ENCODE results near the gene PFDN5.

DNA sequence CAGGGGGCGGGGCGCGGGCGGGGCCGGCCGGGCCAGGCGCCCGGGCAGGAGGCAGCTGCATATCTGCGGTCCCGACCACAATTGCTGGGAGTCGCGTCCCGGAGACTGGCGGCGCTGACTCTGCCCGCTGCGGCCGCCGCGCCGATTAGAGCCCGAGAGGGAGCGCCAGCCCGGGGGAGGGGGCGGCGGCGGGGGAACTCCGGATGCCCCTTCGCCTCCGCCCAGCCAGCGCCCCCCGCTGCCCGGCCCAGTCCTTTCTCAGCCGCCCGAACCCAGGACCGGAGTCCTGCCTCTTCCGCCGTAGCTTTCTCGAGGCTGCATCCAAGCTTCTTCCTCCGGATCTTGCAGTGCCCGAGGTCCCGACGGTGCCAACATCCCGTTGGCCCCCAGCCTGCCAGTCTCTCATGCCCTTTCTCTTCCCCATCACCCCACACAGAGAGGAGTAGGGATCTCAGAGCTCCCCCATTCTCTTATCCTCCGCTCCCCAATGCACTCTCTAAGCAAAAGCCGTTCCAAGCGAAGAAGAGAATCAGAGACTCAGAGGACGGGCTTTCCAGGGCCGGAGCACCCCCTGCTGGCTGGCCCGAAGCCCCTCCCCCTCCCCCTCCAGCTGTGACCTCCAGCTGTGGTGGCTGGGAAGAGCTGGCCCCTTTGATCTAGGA lies 49.6 kb downstream of the PFDN5 start:
- TF ChIP-seq, protein P1, sequence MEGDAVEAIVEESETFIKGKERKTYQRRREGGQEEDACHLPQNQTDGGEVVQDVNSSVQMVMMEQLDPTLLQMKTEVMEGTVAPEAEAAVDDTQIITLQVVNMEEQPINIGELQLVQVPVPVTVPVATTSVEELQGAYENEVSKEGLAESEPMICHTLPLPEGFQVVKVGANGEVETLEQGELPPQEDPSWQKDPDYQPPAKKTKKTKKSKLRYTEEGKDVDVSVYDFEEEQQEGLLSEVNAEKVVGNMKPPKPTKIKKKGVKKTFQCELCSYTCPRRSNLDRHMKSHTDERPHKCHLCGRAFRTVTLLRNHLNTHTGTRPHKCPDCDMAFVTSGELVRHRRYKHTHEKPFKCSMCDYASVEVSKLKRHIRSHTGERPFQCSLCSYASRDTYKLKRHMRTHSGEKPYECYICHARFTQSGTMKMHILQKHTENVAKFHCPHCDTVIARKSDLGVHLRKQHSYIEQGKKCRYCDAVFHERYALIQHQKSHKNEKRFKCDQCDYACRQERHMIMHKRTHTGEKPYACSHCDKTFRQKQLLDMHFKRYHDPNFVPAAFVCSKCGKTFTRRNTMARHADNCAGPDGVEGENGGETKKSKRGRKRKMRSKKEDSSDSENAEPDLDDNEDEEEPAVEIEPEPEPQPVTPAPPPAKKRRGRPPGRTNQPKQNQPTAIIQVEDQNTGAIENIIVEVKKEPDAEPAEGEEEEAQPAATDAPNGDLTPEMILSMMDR (conservative IDR thresholded peaks at IDR 0.05): peak; percentile 72
- no peak for TF ChIP-seq ZFX (IDR thresholded peaks at IDR 0.05)
